ENCODE data around the gene CLDN1.

GRCh38 chr3:190321789-190322603 lies at the start of gene CLDN1:
- TF ChIP-seq CTCF (conservative IDR thresholded peaks at IDR 0.05; ENCODE audit: low read length) (peak; percentile 55), EZH2phosphoT487 (IDR thresholded peaks at IDR 0.05; ENCODE audit: borderline replicate concordance) (no peak)

Measured in Loucy (cell line).